Activated CD4-positive, alpha-beta memory T cell treated with anti-CD3 and anti-CD28 coated beads, Interleukin-2, amount 10 ng/mL, durations not matched to agents 7 days and 5 days (primary cell): ENCODE results near the gene TIGD1. TPM values are rescaled to one million over a fixed set of nuclear protein-coding genes. Genes with fewer than 3 reads are reported as not detected.
"Not testable (repeated sequence)": the region's sequence is repeated elsewhere in the genome, so short reads cannot be mapped to it uniquely, and the experiment has no call there.

ENCODE experiments used
- CTCF ChIA-PET: fragments of 350-600 bp; sonication (Branson Sonifier 250); formaldehyde crosslinking; loops from one replicate; lab custom pipeline; 2021; ENCODE audit warnings: antibody characterized with exemption, inconsistent platforms; lab: Charles Lee
- POLR2A ChIA-PET: fragments of 350-600 bp; sonication (Branson Sonifier 250); formaldehyde crosslinking; loops from one replicate; lab custom pipeline; 2021; ENCODE audit warnings: antibody characterized with exemption; lab: Charles Lee
- DNase-seq: peaks from one replicate; pipeline ENCODE4 v3.0.0-alpha.2; 2020
- H3K27ac Mint-ChIP-seq: one replicate; pipeline ENCODE4 v1.8.0; 2021; ENCODE audit warnings: mild to moderate bottlenecking, mixed read lengths
- H3K27me3 Mint-ChIP-seq: one replicate; pipeline ENCODE4 v1.8.0; 2021; ENCODE audit warnings: mixed read lengths
- H3K36me3 Mint-ChIP-seq: one replicate; pipeline ENCODE4 v1.8.0; 2021; ENCODE audit warnings: low read depth, mixed read lengths
- H3K4me1 Mint-ChIP-seq: one replicate; pipeline ENCODE4 v1.8.0; 2021; ENCODE audit warnings: mixed read lengths
- H3K4me3 Mint-ChIP-seq: one replicate; pipeline ENCODE4 v1.8.0; 2021; ENCODE audit warnings: mild to moderate bottlenecking, mixed read lengths
- H3K9me3 Mint-ChIP-seq: one replicate; pipeline ENCODE4 v1.8.0; 2021; ENCODE audit warnings: mixed read lengths
- total RNA-seq, 2 experiments: library from RNA; stranded (reverse); gene quantifications; one replicate each; pipeline ENCODE4 v1.2.3, GENCODE V29; 2021

Gene TIGD1
- total RNA-seq, 2 experiments from 2014 or later: 7.8 to 7.9 TPM

GRCh38 chr2:232578626-232579025, 28.3 kb upstream of the TIGD1 start:
- Mint-ChIP-seq H3K27ac (no peak overlapping the region), H3K36me3 (peaks cover 27% of the 10 kb centered on the region)

GRCh38 chr2:232577841-232578240, 27.5 kb upstream of the TIGD1 start:
- ChIA-PET CTCF (no interaction called here), POLR2A (interaction anchor here (2.2 kb wide), 1 partner anchor 27 kb away, joined by 6 read pairs; the partner anchor contains the start of genes EIF4E2 and TIGD1)
- no peak overlapping the region for H3K4me3 Mint-ChIP-seq
- no peaks in the 10 kb centered on the region for H3K27me3 Mint-ChIP-seq
- no peaks in the 10 kb centered on the region for H3K9me3 Mint-ChIP-seq
- H3K36me3 Mint-ChIP-seq: peaks cover 27% of the 10 kb centered on the region
- H3K4me1 Mint-ChIP-seq: peaks cover 18% of the 10 kb centered on the region
- H3K27ac Mint-ChIP-seq: no peak overlapping the region
- DNase-seq: no peak

More at GRCh38 chr2:232578626-232579025, 28.3 kb upstream of the TIGD1 start:
- ChIA-PET POLR2A (interaction anchor here (1.3 to 2.2 kb wide), 2 partner anchors 25 to 28 kb away, joined by 3 to 6 read pairs; partner anchors contain the start of genes EIF4E2 and TIGD1), CTCF (no interaction called here)
- no peaks in the 10 kb centered on the region for H3K27me3 Mint-ChIP-seq
- no peak for DNase-seq
- peaks cover 18% of the 10 kb centered on the region for H3K4me1 Mint-ChIP-seq
- H3K9me3 Mint-ChIP-seq: no peaks in the 10 kb centered on the region
- no peak overlapping the region for H3K4me3 Mint-ChIP-seq

GRCh38 chr2:232576995-232577394, 26.6 kb upstream of the TIGD1 start:
- CTCF ChIA-PET: no interaction called here
- Mint-ChIP-seq H3K27me3 (no peaks in the 10 kb centered on the region), H3K4me1 (peaks cover 18% of the 10 kb centered on the region), H3K4me3 (no peak overlapping the region), H3K9me3 (no peaks in the 10 kb centered on the region), H3K27ac (no peak overlapping the region), H3K36me3 (peaks cover 22% of the 10 kb centered on the region)
- POLR2A ChIA-PET: no interaction called here
- no peak for DNase-seq

GRCh38 chr2:232575404-232575746, 25.0 kb upstream of the TIGD1 start:
- Mint-ChIP-seq H3K36me3 (peaks cover 23% of the 10 kb centered on the region), H3K27me3 (no peaks in the 10 kb centered on the region), H3K4me3 (no peak overlapping the region), H3K9me3 (no peaks in the 10 kb centered on the region), H3K4me1 (peaks cover 7% of the 10 kb centered on the region), H3K27ac (no peak overlapping the region)
- ChIA-PET POLR2A (no interaction called here), CTCF (interaction anchor here (0.6 kb wide), 1 partner anchor 104 kb away, joined by 3 read pairs; no protein-coding TSS in a partner anchor)
- no peak for DNase-seq

GRCh38 chr2:232574674-232575403, 24.5 kb upstream of the TIGD1 start:
- Mint-ChIP-seq H3K4me1 (peaks cover 2% of the 10 kb centered on the region), H3K27me3 (no peaks in the 10 kb centered on the region), H3K4me3 (no peak overlapping the region), H3K9me3 (no peaks in the 10 kb centered on the region), H3K36me3 (peaks cover 28% of the 10 kb centered on the region), H3K27ac (no peak overlapping the region)
- ChIA-PET POLR2A (no interaction called here), CTCF (no interaction called here)
- DNase-seq: no peak

- POLR2A ChIA-PET: no interaction called here
- no peak for DNase-seq
- Mint-ChIP-seq H3K9me3 (no peaks in the 10 kb centered on the region), H3K36me3 (peaks cover 37% of the 10 kb centered on the region), H3K4me3 (no peak overlapping the region), H3K27me3 (no peaks in the 10 kb centered on the region), H3K4me1 (no peaks in the 10 kb centered on the region), H3K27ac (no peak overlapping the region)
- CTCF ChIA-PET: no interaction called here
Observed at GRCh38 chr2:232573771-232574435, 23.5 kb upstream of the TIGD1 start.

- Mint-ChIP-seq H3K27ac (no peak overlapping the region), H3K4me3 (no peak overlapping the region), H3K27me3 (no peaks in the 10 kb centered on the region), H3K4me1 (peaks cover under 1% of the 10 kb centered on the region), H3K36me3 (peaks cover 45% of the 10 kb centered on the region), H3K9me3 (no peaks in the 10 kb centered on the region)
- ChIA-PET CTCF (no interaction called here), POLR2A (no interaction called here)
- DNase-seq: no peak
Observed at GRCh38 chr2:232573042-232573441, 22.7 kb upstream of the TIGD1 start.

- CTCF ChIA-PET: interaction anchor here (1.9 kb wide), 1 partner anchor 127 kb away, joined by 4 read pairs; no protein-coding TSS in a partner anchor
Observed at GRCh38 chr2:232571026-232571474, 20.7 kb upstream of the TIGD1 start.

GRCh38 chr2:232570481-232570880, 20.1 kb upstream of the TIGD1 start:
- POLR2A ChIA-PET, DNase-seq, H3K4me1 Mint-ChIP-seq, CTCF ChIA-PET, H3K27ac Mint-ChIP-seq, H3K9me3 Mint-ChIP-seq, H3K4me3 Mint-ChIP-seq, H3K27me3 Mint-ChIP-seq: not testable (repeated sequence)
- peaks cover 61% of the 10 kb centered on the region for H3K36me3 Mint-ChIP-seq

More at GRCh38 chr2:232571026-232571474, 20.7 kb upstream of the TIGD1 start:
- Mint-ChIP-seq H3K36me3 (peaks cover 60% of the 10 kb centered on the region), H3K4me1 (peaks cover 6% of the 10 kb centered on the region), H3K27ac (no peak overlapping the region), H3K4me3 (no peak overlapping the region), H3K9me3 (no peaks in the 10 kb centered on the region), H3K27me3 (no peaks in the 10 kb centered on the region)
- POLR2A ChIA-PET: no interaction called here
- DNase-seq: no peak

GRCh38 chr2:232569541-232569940, 19.2 kb upstream of the TIGD1 start:
- H3K9me3 Mint-ChIP-seq: no peaks in the 10 kb centered on the region
- H3K4me3 Mint-ChIP-seq: no peak overlapping the region
- POLR2A ChIA-PET: interaction anchor here (0.8 to 1.1 kb wide), 2 partner anchors 16 to 19 kb away, joined by 3 to 4 read pairs; partner anchors contain the start of genes EIF4E2 and TIGD1
- no peak for DNase-seq
- no peaks in the 10 kb centered on the region for H3K27me3 Mint-ChIP-seq
- CTCF ChIA-PET: no interaction called here
- H3K27ac Mint-ChIP-seq: no peak overlapping the region
- H3K36me3 Mint-ChIP-seq: peaks cover 67% of the 10 kb centered on the region
- H3K4me1 Mint-ChIP-seq: peaks cover 6% of the 10 kb centered on the region

- Mint-ChIP-seq H3K4me1 (peaks cover 10% of the 10 kb centered on the region), H3K27me3 (no peaks in the 10 kb centered on the region), H3K36me3 (peaks cover 69% of the 10 kb centered on the region), H3K4me3 (no peak overlapping the region), H3K9me3 (no peaks in the 10 kb centered on the region), H3K27ac (peak overlapping the region; percentile 5)
- DNase-seq: no peak
- CTCF ChIA-PET: no interaction called here
- POLR2A ChIA-PET: interaction anchor here (1.1 kb wide), 2 partner anchors 18 kb away, joined by 4 to 5 read pairs; partner anchors contain the start of genes EIF4E2 and TIGD1
Observed at GRCh38 chr2:232568161-232568560, 17.8 kb upstream of the TIGD1 start.

GRCh38 chr2:232567721-232568120, 17.4 kb upstream of the TIGD1 start:
- POLR2A ChIA-PET: interaction anchor here (1.1 kb wide), 1 partner anchor 17 kb away, joined by 5 read pairs; the partner anchor contains the start of genes EIF4E2 and TIGD1
- Mint-ChIP-seq H3K27me3 (no peaks in the 10 kb centered on the region), H3K36me3 (peaks cover 72% of the 10 kb centered on the region), H3K4me1 (peaks cover 15% of the 10 kb centered on the region), H3K4me3 (no peak overlapping the region), H3K27ac (peak overlapping the region; percentile 5), H3K9me3 (no peaks in the 10 kb centered on the region)
- no peak for DNase-seq
- CTCF ChIA-PET: no interaction called here

- peaks cover 15% of the 10 kb centered on the region for H3K4me1 Mint-ChIP-seq
- no peak overlapping the region for H3K4me3 Mint-ChIP-seq
- H3K27ac Mint-ChIP-seq: no peak overlapping the region
- ChIA-PET CTCF (interaction anchor here (0.9 to 1.9 kb wide), 2 partner anchors 9 to 13 kb away, joined by 3 to 4 read pairs; partner anchors contain the start of genes EIF4E2 and TIGD1), POLR2A (interaction anchor here (0.6 to 2.9 kb wide), 4 partner anchors 10 to 846 kb away, joined by 3 to 14 read pairs (median 4); partner anchors contain the start of genes EIF4E2 and TIGD1)
- no peak for DNase-seq
- no peaks in the 10 kb centered on the region for H3K27me3 Mint-ChIP-seq
- no peaks in the 10 kb centered on the region for H3K9me3 Mint-ChIP-seq
- H3K36me3 Mint-ChIP-seq: peaks cover 68% of the 10 kb centered on the region
Observed at GRCh38 chr2:232563580-232563979, 13.2 kb upstream of the TIGD1 start.
